SK-N-MC (cell line): ENCODE measurements around the gene STK33.

ENCODE experiments used
- DNase-seq: peaks from one replicate; pipeline ENCODE4 v3.0.0-alpha.2; 2011; ENCODE audit warnings: low read depth, low spot score
- H3K27ac ChIP-seq: fragments of 200-600 bp; sonication (generic); 2 replicates; pipeline ENCODE4 v1.5.1; 2016; ENCODE audit warnings: mixed run types
- H3K36me3 ChIP-seq: fragments of 200-600 bp; sonication (generic); 2 replicates; pipeline ENCODE4 v1.6.1; 2017; ENCODE audit warnings: antibody characterized with exemption, low read length, mixed read lengths; ENCODE audit not compliant: insufficient read depth
- H3K4me3 ChIP-seq: fragments of 200-600 bp; sonication (generic); 2 replicates; pipeline ENCODE4 v1.5.1; 2016
- H3K9ac ChIP-seq: fragments of 200-600 bp; sonication (generic); 2 replicates; pipeline ENCODE4 v1.8.0; 2017; ENCODE audit warnings: mixed run types, mixed read lengths; ENCODE audit not compliant: insufficient read length
- H3K9me3 ChIP-seq: fragments of 200-600 bp; sonication (generic); 2 replicates; pipeline ENCODE4 v1.6.1; 2017; ENCODE audit warnings: low read depth, mild to moderate bottlenecking, antibody characterized with exemption, low read length, moderate library complexity, mixed read lengths
- EZH2 ChIP-seq: fragments of 200-600 bp; sonication (generic); IDR thresholded peaks from one replicate; pipeline ENCODE4 v1.6.1; 2017; ENCODE audit warnings: antibody characterized with exemption
- FOXP2 ChIP-seq: optimal IDR thresholded peaks from 2 replicates; pipeline ENCODE3; 2011; ENCODE audit warnings: mild to moderate bottlenecking, moderate library complexity; ENCODE audit not compliant: insufficient read depth; ENCODE audit errors: extremely low read length, control extremely low read depth
- POLR2AphosphoS5 ChIP-seq: IDR thresholded peaks from 2 replicates; pipeline ENCODE4 v1.6.1; 2012; ENCODE audit warnings: mild to moderate bottlenecking, low read depth, low read length, borderline replicate concordance

STK33 gene

GRCh38 chr11:8596504-8597046 is 2.5 kb upstream of the STK33 start:
- Histone ChIP-seq H3K4me3 (no peak overlapping the region), H3K27ac (no peak overlapping the region), H3K9ac (no peak overlapping the region), H3K9me3 (no peaks in the 10 kb centered on the region), H3K36me3 (no peaks in the 10 kb centered on the region)
- TF ChIP-seq EZH2 = no peak
- TF ChIP-seq FOXP2 = no peak
- TF ChIP-seq POLR2AphosphoS5 = no peak
- DNase-seq = no peak

GRCh38 chr11:8593455-8593854 is 573 bp downstream of the STK33 start:
- H3K36me3 ChIP-seq = no peaks in the 10 kb centered on the region
- H3K9me3 ChIP-seq = no peaks in the 10 kb centered on the region
- no peak for DNase-seq
- no peak overlapping the region for H3K9ac ChIP-seq
- TF ChIP-seq POLR2AphosphoS5 = no peak
- no peak for TF ChIP-seq FOXP2
- no peak for TF ChIP-seq EZH2
- no peak overlapping the region for H3K4me3 ChIP-seq
- H3K27ac ChIP-seq = no peak overlapping the region

- no peak overlapping the region for H3K9ac ChIP-seq
- no peak overlapping the region for H3K27ac ChIP-seq
- H3K4me3 ChIP-seq = no peak overlapping the region
- no peaks in the 10 kb centered on the region for H3K9me3 ChIP-seq
- no peaks in the 10 kb centered on the region for H3K36me3 ChIP-seq
- no peak for DNase-seq
- TF ChIP-seq FOXP2 (no peak), EZH2 (no peak), POLR2AphosphoS5 (no peak)
These were observed 6.1 kb downstream of the STK33 start for GRCh38 chr11:8587915-8588314.

GRCh38 chr11:8586805-8587204 is 7.2 kb downstream of the STK33 start:
- H3K9me3 ChIP-seq = no peaks in the 10 kb centered on the region
- no peak overlapping the region for H3K4me3 ChIP-seq
- no peak for TF ChIP-seq POLR2AphosphoS5
- no peak for TF ChIP-seq FOXP2
- no peak for TF ChIP-seq EZH2
- H3K36me3 ChIP-seq = no peaks in the 10 kb centered on the region
- H3K9ac ChIP-seq = no peak overlapping the region
- H3K27ac ChIP-seq = no peak overlapping the region
- DNase-seq = no peak

- Histone ChIP-seq H3K36me3 (no peaks in the 10 kb centered on the region), H3K27ac (no peak overlapping the region), H3K9ac (no peak overlapping the region), H3K4me3 (no peak overlapping the region), H3K9me3 (no peaks in the 10 kb centered on the region)
- TF ChIP-seq EZH2 = no peak
- DNase-seq = no peak
These were observed 7.8 kb downstream of the STK33 start for GRCh38 chr11:8586184-8586583.

GRCh38 chr11:8584511-8584910 is 9.5 kb downstream of the STK33 start:
- no peak overlapping the region for H3K4me3 ChIP-seq
- H3K27ac ChIP-seq = no peak overlapping the region
- TF ChIP-seq EZH2 (no peak), POLR2AphosphoS5 (no peak), FOXP2 (no peak)
- H3K36me3 ChIP-seq = no peaks in the 10 kb centered on the region
- no peak for DNase-seq
- H3K9me3 ChIP-seq = no peaks in the 10 kb centered on the region
- no peak overlapping the region for H3K9ac ChIP-seq

- TF ChIP-seq EZH2 = no peak
- TF ChIP-seq POLR2AphosphoS5 = no peak
- TF ChIP-seq FOXP2 = no peak
- DNase-seq = no peak
- no peak overlapping the region for H3K4me3 ChIP-seq
- H3K9me3 ChIP-seq = no peaks in the 10 kb centered on the region
- no peak overlapping the region for H3K9ac ChIP-seq
- H3K27ac ChIP-seq = no peak overlapping the region
- H3K36me3 ChIP-seq = no peaks in the 10 kb centered on the region
These were observed 9.9 kb downstream of the STK33 start for GRCh38 chr11:8584082-8584481.

- no peaks in the 10 kb centered on the region for H3K9me3 ChIP-seq
- no peak overlapping the region for H3K4me3 ChIP-seq
- TF ChIP-seq POLR2AphosphoS5 (no peak), EZH2 (no peak), FOXP2 (no peak)
- no peak overlapping the region for H3K9ac ChIP-seq
- H3K27ac ChIP-seq = no peak overlapping the region
- DNase-seq = no peak
- H3K36me3 ChIP-seq = no peaks in the 10 kb centered on the region
These were observed 12.7 kb downstream of the STK33 start for GRCh38 chr11:8581300-8581699.

GRCh38 chr11:8577791-8578581 is 16.0 kb downstream of the STK33 start:
- Histone ChIP-seq H3K36me3 (no peaks in the 10 kb centered on the region), H3K9me3 (no peaks in the 10 kb centered on the region), H3K27ac (no peak overlapping the region), H3K4me3 (no peak overlapping the region), H3K9ac (no peak overlapping the region)
- TF ChIP-seq EZH2 (no peak), POLR2AphosphoS5 (no peak), FOXP2 (no peak)
- no peak for DNase-seq
